Type B pancreatic cell (in vitro differentiated cells): ENCODE measurements around the gene RIMBP2. TPM values are rescaled to one million over a fixed set of nuclear protein-coding genes. Genes with fewer than 3 reads are reported as not detected.

Source experiments
- DNase-seq: peaks from one replicate; pipeline ENCODE4 v3.0.0; 2021; ENCODE audit warnings: mixed read lengths; ENCODE audit not compliant: unreplicated experiment; ENCODE audit errors: extremely low spot score
- H3K27ac Mint-ChIP-seq: 2 replicates; pipeline ENCODE4 v1.8.0; 2021; ENCODE audit warnings: mild to moderate bottlenecking, mixed read lengths
- H3K27me3 Mint-ChIP-seq: 2 replicates; pipeline ENCODE4 v1.8.0; 2021; ENCODE audit warnings: mixed read lengths
- H3K36me3 Mint-ChIP-seq: 2 replicates; pipeline ENCODE4 v1.8.0; 2021; ENCODE audit warnings: mixed read lengths
- H3K4me1 Mint-ChIP-seq: one replicate; pipeline ENCODE4 v1.8.0; 2021; ENCODE audit warnings: mixed read lengths; ENCODE audit not compliant: unreplicated experiment
- H3K4me3 Mint-ChIP-seq: 2 replicates; pipeline ENCODE4 v1.8.0; 2021; ENCODE audit warnings: mild to moderate bottlenecking, mixed read lengths
- H3K9me3 Mint-ChIP-seq: 2 replicates; pipeline ENCODE4 v1.8.0; 2021; ENCODE audit warnings: mixed read lengths
- total RNA-seq: library from RNA; stranded (reverse); gene quantifications from 2 replicates; pipeline ENCODE4 v1.2.1, GENCODE V29; 2021; ENCODE audit warnings: low replicate concordance
- TF ChIP-seq, protein P1 (sequence below): fragments of 200-600 bp; sonication (generic); conservative IDR thresholded peaks from 2 replicates; pipeline ENCODE4 v1.5.0; 2021; ENCODE audit warnings: antibody characterized with exemption, mild to moderate bottlenecking

RIMBP2 gene
- total RNA-seq, 1 donor from 2014 or later: 23.7 TPM

- H3K36me3 Mint-ChIP-seq: no peaks in the 10 kb centered on the region
- no peaks in the 10 kb centered on the region for H3K9me3 Mint-ChIP-seq
- H3K4me1 Mint-ChIP-seq: peaks cover 42% of the 10 kb centered on the region
- H3K4me3 Mint-ChIP-seq: no peak overlapping the region
- no peak for DNase-seq
- H3K27ac Mint-ChIP-seq: no peak overlapping the region
- peaks cover 13% of the 10 kb centered on the region for H3K27me3 Mint-ChIP-seq
- TF ChIP-seq, protein P1, sequence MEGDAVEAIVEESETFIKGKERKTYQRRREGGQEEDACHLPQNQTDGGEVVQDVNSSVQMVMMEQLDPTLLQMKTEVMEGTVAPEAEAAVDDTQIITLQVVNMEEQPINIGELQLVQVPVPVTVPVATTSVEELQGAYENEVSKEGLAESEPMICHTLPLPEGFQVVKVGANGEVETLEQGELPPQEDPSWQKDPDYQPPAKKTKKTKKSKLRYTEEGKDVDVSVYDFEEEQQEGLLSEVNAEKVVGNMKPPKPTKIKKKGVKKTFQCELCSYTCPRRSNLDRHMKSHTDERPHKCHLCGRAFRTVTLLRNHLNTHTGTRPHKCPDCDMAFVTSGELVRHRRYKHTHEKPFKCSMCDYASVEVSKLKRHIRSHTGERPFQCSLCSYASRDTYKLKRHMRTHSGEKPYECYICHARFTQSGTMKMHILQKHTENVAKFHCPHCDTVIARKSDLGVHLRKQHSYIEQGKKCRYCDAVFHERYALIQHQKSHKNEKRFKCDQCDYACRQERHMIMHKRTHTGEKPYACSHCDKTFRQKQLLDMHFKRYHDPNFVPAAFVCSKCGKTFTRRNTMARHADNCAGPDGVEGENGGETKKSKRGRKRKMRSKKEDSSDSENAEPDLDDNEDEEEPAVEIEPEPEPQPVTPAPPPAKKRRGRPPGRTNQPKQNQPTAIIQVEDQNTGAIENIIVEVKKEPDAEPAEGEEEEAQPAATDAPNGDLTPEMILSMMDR: no peak
Measured at GRCh38 chr12:130707571-130707891, 8.6 kb downstream of the RIMBP2 start.

DNA sequence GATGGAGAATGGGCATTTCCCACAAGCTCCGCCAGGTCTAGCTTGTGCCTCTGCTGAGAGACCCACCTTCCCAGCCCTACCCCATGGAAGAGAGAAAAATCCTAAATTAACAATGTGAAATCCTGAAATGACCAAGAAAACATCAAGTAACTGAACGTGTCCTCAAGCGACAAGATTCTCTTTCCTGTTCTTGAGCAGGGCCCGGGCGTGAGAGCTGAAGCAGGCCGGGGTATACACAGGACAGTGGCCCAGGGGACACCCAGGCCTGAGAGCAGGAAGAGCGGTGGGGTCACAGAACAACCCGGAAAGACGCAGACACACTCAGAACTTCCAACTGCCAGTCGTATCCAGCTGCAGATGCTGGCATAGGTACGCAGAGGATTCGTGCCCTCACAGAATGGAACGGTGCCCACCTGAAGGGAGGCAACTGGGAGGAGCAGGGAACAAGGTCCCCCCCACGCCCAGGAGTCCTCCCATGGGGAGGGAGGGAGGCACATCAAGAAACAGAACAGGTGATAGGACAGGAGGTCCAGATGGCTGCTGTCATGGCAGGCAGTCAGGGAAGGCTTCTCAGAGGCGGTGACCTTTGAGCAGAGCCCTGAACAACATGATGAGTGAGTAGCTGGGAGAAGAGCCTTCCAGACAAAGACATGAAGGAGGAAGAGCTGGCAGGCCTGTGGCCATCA is 9.1 kb downstream of the RIMBP2 start:
- Mint-ChIP-seq H3K4me3 (no peak overlapping the region), H3K27ac (no peak overlapping the region), H3K27me3 (peaks cover 11% of the 10 kb centered on the region), H3K36me3 (no peaks in the 10 kb centered on the region), H3K9me3 (no peaks in the 10 kb centered on the region), H3K4me1 (peaks cover 39% of the 10 kb centered on the region)
- TF ChIP-seq, protein P1: no peak
- DNase-seq: no peak

DNA sequence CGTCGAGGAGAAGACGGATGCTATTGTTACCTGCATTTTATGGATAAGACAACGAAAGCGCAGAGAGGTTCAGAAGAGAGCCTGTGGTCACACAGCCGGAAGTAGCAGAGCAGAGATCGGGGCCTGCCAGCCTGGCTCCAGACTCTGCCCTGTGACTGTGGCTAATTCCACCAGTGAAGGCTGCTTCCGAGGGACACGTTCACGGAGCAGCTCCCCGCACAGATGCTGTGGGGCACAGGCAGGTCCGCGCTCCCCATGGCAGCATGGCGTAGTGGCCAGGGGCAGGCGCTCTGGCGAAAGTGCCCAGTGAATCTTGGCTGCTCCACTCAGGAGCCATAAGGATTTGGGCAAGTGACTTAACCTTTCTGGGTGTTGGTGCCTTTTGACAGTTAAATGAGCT is 9.8 kb downstream of the RIMBP2 start:
- no peaks in the 10 kb centered on the region for H3K36me3 Mint-ChIP-seq
- H3K4me1 Mint-ChIP-seq: peaks cover 44% of the 10 kb centered on the region

DNA sequence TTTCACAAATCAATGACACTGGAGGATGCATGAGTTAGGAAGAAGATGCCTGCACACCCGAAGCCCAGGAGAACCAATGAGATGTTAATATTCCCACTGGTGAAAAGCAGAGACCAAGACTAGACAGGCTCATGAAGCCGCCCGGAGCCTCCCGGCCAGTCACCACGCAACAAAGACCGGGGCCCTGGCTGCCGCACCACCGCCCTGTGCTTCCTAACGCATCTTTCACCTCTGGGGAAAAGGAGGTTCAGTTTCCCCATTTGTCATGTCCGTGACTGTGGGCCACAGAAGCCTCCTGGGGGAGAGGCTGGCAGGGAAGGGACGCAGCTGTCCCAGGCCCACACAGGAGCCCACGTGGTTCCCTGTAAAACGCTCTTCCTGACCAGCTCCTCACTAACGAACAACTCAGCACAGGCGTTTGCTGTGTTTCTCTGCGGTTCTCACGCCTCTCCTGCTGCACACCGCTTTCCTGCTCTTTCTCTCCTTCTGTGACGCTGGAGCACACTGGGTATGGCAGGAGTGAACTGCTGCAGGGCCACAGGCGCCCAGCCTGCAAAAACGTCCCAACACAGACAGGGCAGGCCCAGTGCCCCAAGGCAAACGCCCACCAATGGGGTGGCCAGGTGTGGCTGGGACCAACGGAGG is 10.8 kb downstream of the RIMBP2 start:
- no peak overlapping the region for H3K27ac Mint-ChIP-seq
- DNase-seq: peak; percentile 58
- H3K9me3 Mint-ChIP-seq: no peaks in the 10 kb centered on the region
- H3K36me3 Mint-ChIP-seq: no peaks in the 10 kb centered on the region
- no peak overlapping the region for H3K4me3 Mint-ChIP-seq
- TF ChIP-seq, protein P1: no peak
- H3K4me1 Mint-ChIP-seq: peaks cover 44% of the 10 kb centered on the region
- H3K27me3 Mint-ChIP-seq: peaks cover 11% of the 10 kb centered on the region

More for the DNA sequence above, 9.8 kb downstream of the RIMBP2 start:
- Mint-ChIP-seq H3K27me3 (peaks cover 11% of the 10 kb centered on the region), H3K9me3 (no peaks in the 10 kb centered on the region), H3K4me3 (no peak overlapping the region), H3K27ac (no peak overlapping the region)
- DNase-seq: no peak
- TF ChIP-seq, protein P1: no peak

DNA sequence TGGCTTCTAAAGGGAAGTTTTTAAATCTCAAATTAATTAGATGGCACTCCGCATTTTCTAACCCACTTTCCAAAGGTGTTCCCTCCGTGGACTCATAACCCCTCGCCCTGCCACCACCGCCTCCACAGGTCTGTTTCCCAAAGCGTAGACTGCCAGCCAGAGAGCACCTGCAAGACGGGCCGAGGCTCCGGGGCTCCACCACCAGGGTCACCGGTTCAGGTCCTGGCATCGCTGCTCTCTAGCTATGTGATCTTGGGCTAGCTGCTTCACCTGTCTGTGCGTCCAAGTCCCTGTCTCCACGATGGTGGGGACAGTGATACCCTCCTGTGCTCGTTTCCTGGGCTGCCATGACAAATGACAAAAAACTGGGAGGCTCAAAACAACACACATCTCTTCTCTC is 11.5 kb downstream of the RIMBP2 start:
- Mint-ChIP-seq H3K4me3 (no peak overlapping the region), H3K36me3 (no peaks in the 10 kb centered on the region), H3K9me3 (no peaks in the 10 kb centered on the region), H3K27me3 (peaks cover 11% of the 10 kb centered on the region), H3K4me1 (peaks cover 42% of the 10 kb centered on the region), H3K27ac (no peak overlapping the region)
- DNase-seq: no peak
- TF ChIP-seq, protein P1: no peak
